HepG2 (cell line): ENCODE data around the gene VPS11. TPM values are rescaled to one million over a fixed set of nuclear protein-coding genes. Genes with fewer than 3 reads are reported as not detected.
A peak's percentile ranks its signal among the peaks of the same experiment; 100 is the strongest.

ENCODE experiments used
- AGO1 ChIP-seq: fragments of 200-400 bp; formaldehyde crosslinking; IDR thresholded peaks from 2 replicates; pipeline ENCODE4 v1.6.1; 2017; ENCODE audit warnings: mild to moderate bottlenecking, low read depth, low read length, moderate library complexity; ENCODE audit not compliant: poor library complexity, severe bottlenecking
- ARID4A ChIP-seq: sonication (generic); formaldehyde crosslinking; IDR thresholded peaks from 2 replicates; pipeline ENCODE4 v1.5.0; 2020; ENCODE audit warnings: mild to moderate bottlenecking, missing genetic modification reagents, borderline replicate concordance
- ATF7-NPFF ChIP-seq: sonication (generic); formaldehyde crosslinking; IDR thresholded peaks from 2 replicates; pipeline ENCODE4 v1.8.1; 2023; ENCODE audit warnings: mild to moderate bottlenecking, low read depth, missing genetic modification reagents, moderate library complexity
- CENPT ChIP-seq: sonication (generic); formaldehyde crosslinking; IDR thresholded peaks from 2 replicates; pipeline ENCODE4 v1.8.0; 2022; ENCODE audit warnings: low read depth, mild to moderate bottlenecking, moderate library complexity, missing genetic modification reagents
- FOXC1 ChIP-seq: sonication (generic); formaldehyde crosslinking; IDR thresholded peaks from 2 replicates; pipeline ENCODE4 v1.8.0; 2022; ENCODE audit warnings: mild to moderate bottlenecking, missing genetic modification reagents, borderline replicate concordance
- HDAC1 ChIP-seq: sonication (generic); formaldehyde crosslinking; IDR thresholded peaks from 2 replicates; pipeline ENCODE4 v1.5.1; 2020; ENCODE audit warnings: mild to moderate bottlenecking, missing genetic modification reagents
- HDAC6 ChIP-seq: fragments of 200-600 bp; sonication (generic); IDR thresholded peaks from 2 replicates; pipeline ENCODE4 v1.7.0; 2017; ENCODE audit warnings: mild to moderate bottlenecking, antibody characterized with exemption, low read length, low read depth
- MYC ChIP-seq: sonication (generic); formaldehyde crosslinking; IDR thresholded peaks from 2 replicates; pipeline ENCODE4 v1.9.0; 2021; ENCODE audit warnings: missing genetic modification reagents, borderline replicate concordance
- NRL ChIP-seq: sonication (generic); formaldehyde crosslinking; IDR thresholded peaks from 2 replicates; pipeline ENCODE4 v1.5.0; 2020; ENCODE audit warnings: missing genetic modification reagents, mild to moderate bottlenecking, moderate library complexity, borderline replicate concordance
- PBX3 ChIP-seq: sonication (generic); formaldehyde crosslinking; IDR thresholded peaks from 2 replicates; pipeline ENCODE4 v1.8.1; 2023; ENCODE audit warnings: missing genetic modification reagents, inconsistent platforms, borderline replicate concordance
- SAFB2 ChIP-seq: sonication (generic); formaldehyde crosslinking; IDR thresholded peaks from 2 replicates; pipeline ENCODE4 v1.5.1; 2020; ENCODE audit warnings: missing genetic modification reagents, low read depth, mild to moderate bottlenecking, borderline replicate concordance
- SAP130 ChIP-seq: IDR thresholded peaks from 2 replicates; pipeline ENCODE4 v1.6.1; 2016; ENCODE audit warnings: low read depth
- THAP7 ChIP-seq: sonication (generic); formaldehyde crosslinking; IDR thresholded peaks from 2 replicates; pipeline ENCODE4 v1.8.1; 2023; ENCODE audit warnings: mild to moderate bottlenecking, missing genetic modification reagents
- ZBED4 ChIP-seq: sonication (generic); formaldehyde crosslinking; IDR thresholded peaks from 2 replicates; pipeline ENCODE4 v1.4.0; 2020; ENCODE audit warnings: missing genetic modification reagents, borderline replicate concordance
- ZFY ChIP-seq: sonication (generic); formaldehyde crosslinking; IDR thresholded peaks from 2 replicates; pipeline ENCODE4 v1.4.0; 2020; ENCODE audit warnings: missing genetic modification reagents
- ZNF251 ChIP-seq: sonication (generic); formaldehyde crosslinking; IDR thresholded peaks from 2 replicates; pipeline ENCODE4 v1.9.0; 2021; ENCODE audit warnings: mild to moderate bottlenecking, missing genetic modification reagents
- ZNF292 ChIP-seq: sonication (generic); formaldehyde crosslinking; IDR thresholded peaks from 2 replicates; pipeline ENCODE4 v1.8.1; 2022; ENCODE audit warnings: mild to moderate bottlenecking, low read depth, missing genetic modification reagents, borderline replicate concordance
- ZNF546 ChIP-seq: sonication (generic); formaldehyde crosslinking; conservative IDR thresholded peaks from 2 replicates; pipeline ENCODE4 v1.8.1; 2023; ENCODE audit warnings: mild to moderate bottlenecking, missing genetic modification reagents
- polyA plus RNA-seq, 8 experiments: library from polyadenylated mRNA; depleted of rRNA in 3 of 8; stranded (reverse) in 7 of 8; unstranded in 1 of 8; fragments of >200 nt; fragmentation: Illumina TruSeq in 4 of 8; extraction: Trizol in 4 of 8; gene quantifications; 2 replicates each; pipeline versions ENCODE4 v1.2.1 to v1.2.3, GENCODE V29; 2011 to 2016; ENCODE audit warnings: low read depth in 4 of 8, missing spikeins in 1 of 8, mixed read lengths in 1 of 8; ENCODE audit not compliant: insufficient read depth in 1 of 8
- total RNA-seq, 5 experiments: library from RNA; depleted of rRNA; stranded (reverse); fragments of >200 nt; fragmentation: Illumina TruSeq; extraction: Trizol; gene quantifications; 2 replicates each; pipeline ENCODE4 v1.2.3, GENCODE V29; 2016; ENCODE audit warnings: low read depth in 1 of 5

Gene VPS11
- total and polyA plus RNA-seq, 2 of the 13 experiments (the other 11 are each of a cell fraction or from before 2014, with no cell fraction given) = 13.7 to 21.6 TPM

GRCh38 chr11:119107538-119108145 lies 40.0 kb downstream of the VPS11 start (continued):
- TF ChIP-seq PBX3 (CRISPR knock-in tag) (no peak), ATF7-NPFF (0 out of 2 replicates have a peak, but pooled peaks have one; percentile 4), THAP7 (0 out of 2 replicates have a peak, but pooled peaks have one; percentile 10), HDAC6 (no peak), AGO1 (peak; percentile 70), ZNF251 (CRISPR knock-in tag) (no peak), ZBED4 (CRISPR knock-in tag) (peak; percentile 11; the same call in 1 of the 2 replicates), FOXC1 (CRISPR knock-in tag) (no peak), ARID4A (CRISPR knock-in tag) (peak; percentile 27; the same call in 1 of the 2 replicates), SAP130 (CRISPR knock-in tag) (no peak), CENPT (CRISPR knock-in tag) (no peak), ZNF292 (CRISPR knock-in tag) (no peak), ZNF546 (CRISPR knock-in tag) (peak; percentile 73; the same call in 1 of the 2 replicates), NRL (CRISPR knock-in tag) (no peak), MYC (CRISPR knock-in tag) (peak; percentile 3; the same call in 1 of the 2 replicates), SAFB2 (CRISPR knock-in tag) (peak; percentile 60; the same call in 1 of the 2 replicates), ZFY (CRISPR knock-in tag) (peak; percentile 22), HDAC1 (0 out of 2 replicates have a peak, but pooled peaks have one; percentile 11)
